NT2/D1 (cell line): ENCODE data around the gene CD28.

Source experiments
- SUZ12 ChIP-seq: IDR thresholded peaks from 2 replicates; pipeline ENCODE4 v1.6.1; 2011; ENCODE audit not compliant: insufficient read length, insufficient read depth; ENCODE audit errors: extremely low read depth
- YY1 ChIP-seq: IDR thresholded peaks from 2 replicates; pipeline ENCODE4 v1.6.1; 2011; ENCODE audit not compliant: insufficient read length, insufficient read depth
- ZNF274 ChIP-seq: IDR thresholded peaks from 2 replicates; pipeline ENCODE4 v1.6.1; 2011; ENCODE audit warnings: mild to moderate bottlenecking, low read depth, low read length

- TF ChIP-seq ZNF274 (no peak), YY1 (no peak), SUZ12 (no peak)
Observed at GRCh38 chr2:203690441-203691047, 15.9 kb upstream of the CD28 start.
